COR-L47 (cell line): ENCODE measurements around the gene GRIA4.

Experiments
- DNase-seq: peaks from one replicate; lab custom pipeline; 2025; lab: John Stamatoyannopoulos, UW

GRIA4 gene

DNA sequence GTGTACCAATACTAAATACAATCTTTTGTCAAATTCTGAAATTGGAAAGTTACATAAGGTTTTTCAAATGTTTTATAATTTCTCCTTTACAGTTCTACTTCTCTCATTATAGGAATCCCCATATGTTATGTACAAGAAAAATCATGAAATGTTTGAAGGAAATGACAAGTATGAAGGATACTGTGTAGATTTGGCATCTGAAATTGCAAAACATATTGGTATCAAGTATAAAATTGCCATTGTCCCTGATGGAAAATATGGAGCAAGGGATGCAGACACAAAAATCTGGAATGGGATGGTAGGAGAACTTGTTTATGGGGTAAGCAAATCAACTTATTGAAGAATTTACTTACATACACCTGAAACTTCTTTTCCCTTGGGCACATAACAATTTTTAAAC is 308.7 kb downstream of the GRIA4 start:
- DNase-seq = no peak

GRCh38 chr11:105923252-105923651 is 313.4 kb downstream of the GRIA4 start:
- no peak for DNase-seq

GRCh38 chr11:105923807-105924206 is 313.9 kb downstream of the GRIA4 start:
- no peak for DNase-seq

DNA sequence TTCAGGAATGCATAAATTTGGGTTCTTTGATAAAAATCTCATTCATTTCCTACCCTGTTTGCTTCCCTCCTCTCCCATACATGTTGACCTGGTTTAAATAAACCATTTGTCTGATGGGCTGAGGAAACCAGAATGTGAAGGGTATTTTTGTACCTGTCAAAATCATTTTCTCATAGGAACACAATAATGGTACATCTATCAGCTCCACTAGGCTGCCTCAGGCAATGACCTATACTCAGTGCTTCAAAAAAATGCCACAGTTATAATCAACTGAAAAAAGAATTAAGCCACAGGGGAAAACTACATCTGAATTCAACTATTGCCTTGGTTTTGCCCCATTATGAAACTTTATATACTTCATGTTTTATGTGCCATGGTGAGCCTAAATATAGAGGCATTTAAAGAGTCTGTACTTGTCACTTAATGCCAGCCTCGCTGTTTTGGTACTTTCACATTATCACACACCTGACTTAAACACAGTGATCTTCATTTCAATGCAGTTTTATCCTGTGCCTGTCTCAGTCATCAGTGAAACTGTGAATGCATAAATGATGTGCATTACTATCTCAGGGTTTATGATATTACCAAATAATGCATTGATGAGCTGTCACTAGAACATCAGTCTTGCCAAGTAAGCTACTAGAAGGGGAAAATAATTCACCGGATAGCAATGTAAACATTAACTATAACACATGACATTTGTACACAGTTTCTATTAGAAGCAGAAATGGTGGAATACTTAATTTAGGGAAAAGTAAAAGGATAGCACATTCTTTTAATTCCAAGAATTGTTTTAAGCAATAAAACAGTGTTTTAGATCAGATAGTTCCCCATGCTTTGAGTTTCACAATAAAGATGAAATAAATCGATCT is 319.4 kb downstream of the GRIA4 start:
- no peak for DNase-seq

DNA sequence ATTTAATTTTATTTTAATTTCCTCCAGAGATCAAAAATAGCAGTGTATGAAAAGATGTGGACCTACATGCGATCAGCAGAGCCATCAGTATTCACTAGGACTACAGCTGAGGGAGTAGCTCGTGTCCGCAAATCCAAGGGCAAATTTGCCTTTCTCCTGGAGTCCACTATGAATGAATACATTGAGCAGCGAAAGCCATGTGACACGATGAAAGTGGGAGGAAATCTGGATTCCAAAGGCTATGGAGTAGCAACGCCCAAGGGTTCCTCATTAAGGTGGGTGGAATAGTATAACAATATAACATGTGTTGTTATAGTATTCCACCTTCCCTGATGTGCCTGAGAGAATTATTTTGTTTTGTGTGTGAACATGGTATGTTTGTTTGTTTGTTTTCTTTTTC is 323.8 kb downstream of the GRIA4 start:
- no peak for DNase-seq

DNA sequence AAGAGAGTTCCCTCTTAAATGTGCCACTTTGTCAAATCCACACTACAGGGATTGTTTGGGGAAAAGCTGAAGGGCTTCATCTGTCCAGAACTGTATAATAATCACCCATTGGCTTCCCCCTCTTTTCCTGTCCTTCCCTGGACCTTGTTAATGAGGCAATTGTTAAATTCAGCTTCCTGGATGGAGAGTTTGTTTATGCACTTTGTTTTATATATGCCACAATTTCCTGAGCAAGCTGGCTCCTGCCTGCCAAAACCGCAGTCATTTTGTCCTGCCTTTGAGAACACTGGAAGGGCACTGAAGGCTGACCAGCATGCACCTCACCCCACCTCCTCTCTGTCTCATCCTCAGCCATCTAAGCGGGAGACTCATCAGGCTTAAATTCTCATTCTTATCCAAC is 325.9 kb downstream of the GRIA4 start:
- peak; percentile 40 for DNase-seq

GRCh38 chr11:105937331-105937730 is 327.5 kb downstream of the GRIA4 start:
- DNase-seq = no peak

GRCh38 chr11:105937738-105938137 is 327.9 kb downstream of the GRIA4 start:
- no peak for DNase-seq

GRCh38 chr11:105942921-105943320 is 333.0 kb downstream of the GRIA4 start:
- no peak for DNase-seq

DNA sequence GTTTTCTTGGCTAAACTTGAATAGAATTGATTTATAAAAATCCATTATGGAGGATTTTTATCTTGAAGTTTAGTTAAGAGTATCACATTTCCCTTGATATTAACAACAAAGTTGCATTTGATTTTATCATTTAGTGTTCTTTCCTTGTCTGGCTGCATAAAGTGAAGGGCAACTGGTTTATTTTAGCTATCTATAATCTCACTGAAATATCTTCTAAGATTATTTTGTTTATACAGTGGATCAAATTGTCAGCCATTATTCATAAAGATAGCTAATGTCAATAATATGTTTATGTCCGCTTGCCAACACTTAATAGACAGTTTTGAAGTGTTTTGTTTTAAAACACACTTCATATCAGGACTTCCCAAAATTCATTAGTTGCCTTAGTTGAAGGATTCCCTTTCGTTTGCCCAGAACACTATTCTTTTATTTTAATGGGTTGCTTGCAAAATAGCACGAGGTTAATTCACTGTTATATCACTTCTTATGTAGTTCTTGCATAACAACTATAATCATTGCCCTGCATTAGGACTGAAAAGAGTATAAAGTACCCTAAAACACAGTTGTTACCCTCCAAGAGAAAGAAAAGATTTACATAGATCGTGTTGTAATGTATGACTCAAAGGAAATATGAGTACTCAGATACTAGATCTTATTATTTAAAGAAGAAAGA is 339.2 kb downstream of the GRIA4 start:
- no peak for DNase-seq

DNA sequence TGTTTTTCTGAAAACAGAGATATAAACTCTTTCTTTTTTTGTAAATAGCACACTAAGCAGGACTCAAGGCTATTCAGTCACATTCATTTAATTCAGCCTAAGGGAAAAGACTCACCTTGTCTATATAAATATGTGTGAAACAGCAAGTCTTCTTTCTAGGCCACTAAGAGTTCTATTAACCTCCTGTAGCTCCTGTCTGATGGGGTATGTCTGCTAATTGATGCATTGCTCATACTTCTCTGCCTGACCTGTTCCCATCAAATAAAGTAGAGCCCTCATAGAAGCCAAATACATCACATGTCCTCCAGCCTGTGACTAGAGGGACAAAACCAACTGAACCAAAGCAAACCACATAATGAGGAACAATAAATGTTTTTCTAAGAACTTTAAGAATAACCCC is 344.0 kb downstream of the GRIA4 start:
- no peak for DNase-seq

GRCh38 chr11:105960252-105961245 is 350.7 kb downstream of the GRIA4 start:
- DNase-seq = no peak

GRCh38 chr11:105968021-105968697 is 358.3 kb downstream of the GRIA4 start:
- DNase-seq = no peak

- no peak for DNase-seq
Measured at GRCh38 chr11:105969756-105970155, 359.9 kb downstream of the GRIA4 start.

DNA sequence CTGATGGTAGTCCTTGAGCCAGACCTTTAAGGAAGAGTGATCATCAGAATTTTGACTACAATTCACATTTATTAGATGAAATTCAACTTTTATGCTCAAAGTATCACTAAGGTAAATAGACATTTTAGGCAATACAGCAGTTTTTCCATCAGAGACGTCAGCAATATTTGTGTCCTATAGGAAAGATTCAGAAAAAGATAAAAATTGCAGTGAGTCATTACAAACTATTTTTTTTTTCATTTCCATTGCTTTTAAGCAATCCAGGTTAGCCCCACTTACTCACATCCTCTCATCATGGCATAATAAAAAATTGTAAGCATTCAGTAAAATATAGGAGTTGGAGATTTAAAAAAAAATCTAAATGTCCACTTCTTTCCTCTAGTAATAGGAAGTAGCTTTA is 365.3 kb downstream of the GRIA4 start:
- DNase-seq = no peak

DNA sequence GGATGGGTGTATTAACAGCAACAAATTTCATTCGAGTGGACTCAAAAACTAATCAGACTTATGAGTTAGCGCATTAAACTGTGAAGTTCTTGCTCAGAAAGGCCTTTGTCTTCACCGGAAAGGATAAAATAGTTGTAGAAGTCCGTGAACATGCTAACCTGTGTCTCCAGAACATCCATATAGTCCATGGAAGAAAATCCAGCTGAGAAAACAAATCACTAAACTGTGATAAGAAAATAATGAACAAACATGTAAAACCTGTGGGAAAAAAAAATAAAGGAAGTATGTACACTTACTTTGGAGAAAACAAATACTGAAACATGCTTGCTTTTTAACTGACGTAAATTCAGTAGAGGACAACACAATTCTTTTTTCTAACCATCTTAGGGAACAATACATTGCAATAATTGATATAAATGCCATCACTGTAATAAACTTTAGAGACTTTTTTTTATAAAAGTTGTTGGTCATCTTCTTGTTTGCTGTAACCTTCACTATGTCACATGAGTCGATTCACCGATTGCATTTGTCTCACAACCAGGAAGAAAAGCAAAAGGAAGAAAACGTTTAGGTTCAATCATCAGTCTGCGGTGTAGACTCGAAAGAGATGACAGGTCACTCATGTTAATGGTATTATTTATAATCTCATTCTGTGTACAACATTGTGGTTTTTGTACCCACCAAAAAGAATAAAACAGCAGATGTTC is 370.3 kb downstream of the GRIA4 start:
- no peak for DNase-seq

DNA sequence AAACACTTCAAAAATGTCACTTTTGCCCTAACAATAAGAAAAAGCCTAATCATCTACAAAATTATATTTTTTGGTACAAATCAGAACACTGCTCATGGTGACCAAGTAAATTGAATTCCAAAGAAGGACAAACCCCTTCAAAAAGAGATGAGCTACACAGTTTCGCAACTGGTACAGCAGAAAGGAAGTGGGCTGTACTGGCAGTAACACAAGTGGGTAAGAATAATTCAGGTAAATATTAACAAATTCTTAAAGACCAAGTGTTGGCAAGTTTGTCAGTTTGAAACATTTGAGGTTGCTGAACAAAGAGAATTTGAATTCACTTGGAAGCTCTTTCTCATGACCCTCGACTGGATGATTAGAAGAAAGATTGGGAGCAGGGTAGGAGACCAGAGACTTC is 376.7 kb downstream of the GRIA4 start:
- DNase-seq = no peak

GRCh38 chr11:105988197-105988596 is 378.3 kb downstream of the GRIA4 start:
- no peak for DNase-seq

DNA sequence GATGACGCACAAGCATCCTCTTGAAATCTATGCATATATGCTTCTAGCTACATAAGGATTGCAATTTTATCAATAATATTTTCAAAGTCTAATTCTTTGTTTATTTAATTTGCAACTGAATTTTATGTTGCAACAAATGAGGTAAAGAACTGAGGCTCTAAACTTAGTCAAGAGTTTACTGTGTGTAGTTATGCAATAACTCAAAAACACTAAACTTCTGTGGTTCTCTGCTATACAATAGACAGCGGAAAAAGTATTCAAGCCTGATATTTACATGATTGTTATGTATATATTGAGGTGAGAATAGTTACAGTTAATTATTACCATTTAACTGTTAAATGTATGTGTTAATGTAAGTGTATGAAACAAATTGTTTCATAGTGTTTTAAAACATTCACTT is 379.3 kb downstream of the GRIA4 start:
- no peak for DNase-seq

DNA sequence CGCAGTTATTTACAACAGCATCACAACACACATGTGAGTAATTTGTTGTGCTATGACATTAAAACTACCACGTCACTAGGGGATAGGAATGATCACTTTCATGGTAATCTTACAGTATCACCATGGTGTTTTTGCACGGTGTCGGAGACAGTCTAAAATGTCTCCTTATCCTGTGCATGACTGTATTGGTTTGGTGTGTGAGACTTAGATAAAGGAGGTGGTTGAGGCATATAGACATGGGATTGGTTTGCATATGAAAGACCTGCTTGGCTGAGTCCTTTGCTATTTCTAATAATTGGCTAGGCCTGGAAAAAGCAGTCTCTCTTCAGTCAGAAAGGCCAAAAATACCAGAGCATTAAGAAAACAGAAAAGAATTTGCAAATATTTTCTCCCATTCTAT is 382.0 kb downstream of the GRIA4 start:
- DNase-seq = no peak
